Measurements from ENCODE around the gene SLC30A2. TPM values are rescaled to one million over a fixed set of nuclear protein-coding genes. Genes with fewer than 3 reads are reported as not detected.
"Not testable (repeated sequence)": the region's sequence is repeated elsewhere in the genome, so short reads cannot be mapped to it uniquely, and the experiment has no call there.

The SLC30A2 gene
- under 1 TPM; 0.05 to 0.34 TPM for total RNA-seq

GRCh38 chr1:26045722-26046245 lies at the start of gene SLC30A2:
TSS of gene SLC30A2 (minus strand) at chr1:26046118. CDS start at chr1:26045896, 222 bp downstream.
- intact Hi-C loops (cut with DNase I) = no loop called here
- TF ChIP-seq POLR2AphosphoS5 (IDR thresholded peaks at IDR 0.05) = no peak
- no peak for TF ChIP-seq POLR2A (IDR thresholded peaks at IDR 0.05)
- no peak for TF ChIP-seq CTCF (IDR thresholded peaks at IDR 0.05)

GRCh38 chr1:26094677-26095383 lies 48.9 kb upstream of the SLC30A2 start:
- no peak for DNase-seq (ENCODE audit: low spot score)
- no peak overlapping the region for H3K4me3 ChIP-seq
- TF ChIP-seq POLR2AphosphoS5 (IDR thresholded peaks at IDR 0.05) = peak; percentile 5
- no peak for TF ChIP-seq CTCF (IDR thresholded peaks at IDR 0.05)
- TF ChIP-seq POLR2A (IDR thresholded peaks at IDR 0.05) = no peak
- no peaks in the 10 kb centered on the region for H3K9me3 ChIP-seq
- no peaks in the 10 kb centered on the region for H3K4me1 ChIP-seq (replicated peaks)
- no peaks in the 10 kb centered on the region for H3K27me3 ChIP-seq (replicated peaks; ENCODE audit: insufficient read depth)
- WGBS = 47% methylated on average over 17 of the region's 17 CpGs
- H3K36me3 ChIP-seq = no peaks in the 10 kb centered on the region
- intact Hi-C loops (cut with DNase I) = no loop called here
- no peak overlapping the region for H3K27ac ChIP-seq

More at GRCh38 chr1:26045722-26046245, at the start of gene SLC30A2:
- WGBS = under 1% methylated on average over 59 of the region's 62 CpGs
- no peaks in the 10 kb centered on the region for H3K9me3 ChIP-seq
- peaks cover 6% of the 10 kb centered on the region for H3K4me1 ChIP-seq (replicated peaks)
- no peak within 1 kb of the TSS for H3K27ac ChIP-seq
- no peak for DNase-seq (ENCODE audit: low spot score)
- peak within 1 kb of the TSS in 1 of 2 donors; percentile 4 for H3K4me3 ChIP-seq
- H3K36me3 ChIP-seq = no peaks in the 10 kb centered on the region
- H3K27me3 ChIP-seq (replicated peaks; ENCODE audit: insufficient read depth) = peaks cover 27% of the 10 kb centered on the region

DNA sequence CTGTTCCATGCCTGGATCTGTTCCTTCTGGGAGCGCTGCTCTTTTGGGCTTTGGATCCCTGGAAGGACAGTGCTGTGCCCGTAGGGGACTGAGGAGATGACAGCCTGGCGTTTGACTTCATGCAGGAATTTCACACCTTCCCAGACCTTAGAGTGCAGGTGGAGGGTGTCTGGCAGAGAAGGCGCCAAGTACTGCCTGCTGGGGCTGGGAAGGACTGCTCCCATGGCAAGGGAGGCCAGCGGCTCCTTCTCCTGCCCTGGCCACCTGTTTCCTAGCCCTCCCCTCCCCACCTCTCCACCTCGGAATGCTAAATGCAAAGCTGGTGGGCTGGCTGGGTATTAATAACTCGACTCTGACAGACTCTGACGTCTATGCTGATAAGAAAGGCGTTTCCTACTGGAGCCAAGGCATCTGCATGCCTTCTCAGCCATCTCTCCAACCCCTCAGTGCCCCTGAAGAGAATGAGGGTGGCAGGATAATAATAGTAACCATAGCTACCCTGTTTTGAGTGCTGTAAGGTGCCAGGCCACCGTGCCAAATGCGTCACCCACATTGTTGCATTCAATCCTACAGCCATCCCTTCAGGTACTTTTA lies 48.3 kb upstream of the SLC30A2 start:
- Histone ChIP-seq H3K27me3 (replicated peaks; ENCODE audit: insufficient read depth) (no peaks in the 10 kb centered on the region), H3K4me3 (no peak overlapping the region), H3K9me3 (no peaks in the 10 kb centered on the region), H3K4me1 (replicated peaks) (no peaks in the 10 kb centered on the region), H3K36me3 (no peaks in the 10 kb centered on the region), H3K27ac (no peak overlapping the region)
- no peak for DNase-seq (ENCODE audit: low spot score)
- WGBS = 22% methylated on average over 11 of the region's 11 CpGs
- intact Hi-C loops (cut with DNase I) = no loop called here
- TF ChIP-seq CTCF (IDR thresholded peaks at IDR 0.05) = no peak
- no peak for TF ChIP-seq POLR2A (IDR thresholded peaks at IDR 0.05)
- TF ChIP-seq POLR2AphosphoS5 (IDR thresholded peaks at IDR 0.05) = no peak

GRCh38 chr1:26093569-26093968 lies 47.7 kb upstream of the SLC30A2 start:
- H3K36me3 ChIP-seq; H3K27me3 ChIP-seq (replicated peaks; ENCODE audit: insufficient read depth); intact Hi-C loops (cut with DNase I); H3K4me1 ChIP-seq (replicated peaks); DNase-seq (ENCODE audit: low spot score); H3K27ac ChIP-seq; H3K9me3 ChIP-seq; H3K4me3 ChIP-seq: not testable (repeated sequence)
- WGBS = 12% methylated on average over 6 of the region's 6 CpGs

- Histone ChIP-seq H3K27ac (no peak overlapping the region), H3K27me3 (replicated peaks; ENCODE audit: insufficient read depth) (no peaks in the 10 kb centered on the region), H3K9me3 (no peaks in the 10 kb centered on the region), H3K4me1 (replicated peaks) (no peaks in the 10 kb centered on the region), H3K36me3 (no peaks in the 10 kb centered on the region), H3K4me3 (no peak overlapping the region)
- no peak for DNase-seq (ENCODE audit: low spot score)
- 68% methylated on average over 7 of the region's 7 CpGs for WGBS
- intact Hi-C loops (cut with DNase I) = no loop called here
- TF ChIP-seq CTCF (IDR thresholded peaks at IDR 0.05) = no peak
- TF ChIP-seq POLR2AphosphoS5 (IDR thresholded peaks at IDR 0.05) = no peak
Observed at GRCh38 chr1:26092422-26092821, 46.5 kb upstream of the SLC30A2 start.
